Cardiac septum (tissue), 1 donor: ENCODE measurements around the gene BNIP1. TPM values are rescaled to one million over a fixed set of nuclear protein-coding genes. Genes with fewer than 3 reads are reported as not detected.

ENCODE experiments used
- DNase-seq: peaks from one replicate; pipeline ENCODE4 v3.0.0-alpha.2; 2020; ENCODE audit warnings: low spot score
- intact Hi-C: fragments of 100-400 bp; cut with DNase I; formaldehyde crosslinking; loops from one replicate; pipeline ENCODE4 v1.14.0; 2022
- total RNA-seq: library from RNA; stranded (reverse); fragmentation: NEBNext Ultra II Directional; extraction: Animal tissue kit (Norgen Biotek cat#: 25700); gene quantifications from one replicate; pipeline ENCODE4 v1.2.1, GENCODE V29; 2021
- donor health status: DM: no; HTN: no; CAD: no.

BNIP1 gene
- total RNA-seq, 1 donor from 2014 or later, result 11.1 TPM

- intact Hi-C loops, result no loop called here
- no peak for DNase-seq
These were observed 16.8 kb downstream of the BNIP1 start for GRCh38 chr5:173161148-173161547.

GRCh38 chr5:173163219-173163618, 18.9 kb downstream of the BNIP1 start:
- intact Hi-C loops, result no loop called here
- no peak for DNase-seq

- DNase-seq, result no peak
- intact Hi-C loops, result loop anchor here (1.0 to 5.0 kb wide), 2 partner anchors 62 to 117 kb away; no protein-coding TSS in a partner anchor
These were observed 21.1 kb downstream of the BNIP1 start for GRCh38 chr5:173165177-173166016.

- intact Hi-C loops, result no loop called here
These were observed 27.8 kb downstream of the BNIP1 start for GRCh38 chr5:173172166-173172565.

DNA sequence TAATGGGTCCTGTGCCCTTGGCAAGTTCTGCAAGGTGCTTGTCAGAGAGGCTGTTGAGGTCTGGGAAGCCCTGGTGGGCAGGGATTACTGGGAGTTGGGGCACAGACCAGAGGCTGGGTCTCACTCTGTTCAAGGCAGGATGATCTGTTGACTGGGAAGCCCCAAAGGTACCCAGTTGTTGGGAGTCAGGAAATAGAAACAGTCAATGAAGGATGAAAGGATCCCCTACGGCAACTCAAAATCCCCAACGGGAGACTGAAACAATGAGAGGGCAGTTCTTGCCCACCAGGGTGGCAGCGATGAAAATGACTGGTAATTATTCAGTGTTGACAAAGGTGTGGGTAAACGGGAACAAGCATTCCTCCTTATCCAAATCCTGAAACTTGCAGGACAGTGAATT, 31.2 kb downstream of the BNIP1 start:
- intact Hi-C loops, result no loop called here
- DNase-seq, result no peak

More at GRCh38 chr5:173172166-173172565, 27.8 kb downstream of the BNIP1 start:
- DNase-seq, result no peak

- DNase-seq, result no peak
- intact Hi-C loops, result no loop called here
These were observed 34.1 kb downstream of the BNIP1 start for GRCh38 chr5:173178369-173178910.

- intact Hi-C loops, result no loop called here
- no peak for DNase-seq
These were observed 36.0 kb downstream of the BNIP1 start for GRCh38 chr5:173180331-173180730.

DNA sequence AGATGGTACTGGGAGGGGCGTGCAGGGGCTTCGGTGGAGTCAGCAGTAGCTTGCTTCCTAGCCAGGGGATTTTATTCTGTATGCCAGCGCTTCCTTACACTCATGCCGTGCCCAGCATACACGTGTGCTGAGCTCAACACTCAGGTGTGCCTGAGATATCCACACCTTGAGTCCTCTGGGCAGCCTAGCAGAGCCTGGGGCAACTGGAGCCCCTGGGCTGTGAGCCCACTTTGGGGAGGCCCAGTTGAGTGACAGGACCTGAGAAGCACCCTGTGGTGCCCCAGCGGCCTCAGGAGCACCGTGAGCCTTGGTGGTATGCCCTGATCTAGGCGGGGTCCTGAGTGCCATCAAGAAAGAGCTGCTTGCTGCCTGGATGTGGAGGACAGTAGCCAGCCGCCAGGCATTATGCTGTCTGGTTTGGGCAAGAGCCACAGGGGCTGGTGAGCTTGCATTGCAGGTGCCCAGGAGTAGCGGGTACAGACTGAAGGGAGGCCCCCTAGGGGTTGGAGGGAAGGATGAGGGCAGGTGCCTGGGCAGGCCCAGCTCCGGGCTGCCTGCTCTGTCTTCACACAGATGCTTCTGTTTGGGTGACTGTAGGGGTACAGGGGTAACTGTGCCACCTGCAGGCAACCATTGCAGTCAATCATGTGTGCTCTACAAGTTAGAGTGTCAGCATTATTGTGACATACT, 42.9 kb downstream of the BNIP1 start:
- intact Hi-C loops, result no loop called here
- DNase-seq, result no peak

GRCh38 chr5:173188280-173188679, 43.9 kb downstream of the BNIP1 start:
- intact Hi-C loops, result no loop called here

GRCh38 chr5:173191015-173191414, 46.7 kb downstream of the BNIP1 start:
- DNase-seq, result no peak
- intact Hi-C loops, result no loop called here

More at GRCh38 chr5:173188280-173188679, 43.9 kb downstream of the BNIP1 start:
- no peak for DNase-seq

- intact Hi-C loops, result no loop called here
- DNase-seq, result no peak
These were observed 47.2 kb downstream of the BNIP1 start for GRCh38 chr5:173191561-173191960.

- DNase-seq, result no peak
- intact Hi-C loops, result no loop called here
These were observed 48.2 kb downstream of the BNIP1 start for GRCh38 chr5:173192561-173192960.

DNA sequence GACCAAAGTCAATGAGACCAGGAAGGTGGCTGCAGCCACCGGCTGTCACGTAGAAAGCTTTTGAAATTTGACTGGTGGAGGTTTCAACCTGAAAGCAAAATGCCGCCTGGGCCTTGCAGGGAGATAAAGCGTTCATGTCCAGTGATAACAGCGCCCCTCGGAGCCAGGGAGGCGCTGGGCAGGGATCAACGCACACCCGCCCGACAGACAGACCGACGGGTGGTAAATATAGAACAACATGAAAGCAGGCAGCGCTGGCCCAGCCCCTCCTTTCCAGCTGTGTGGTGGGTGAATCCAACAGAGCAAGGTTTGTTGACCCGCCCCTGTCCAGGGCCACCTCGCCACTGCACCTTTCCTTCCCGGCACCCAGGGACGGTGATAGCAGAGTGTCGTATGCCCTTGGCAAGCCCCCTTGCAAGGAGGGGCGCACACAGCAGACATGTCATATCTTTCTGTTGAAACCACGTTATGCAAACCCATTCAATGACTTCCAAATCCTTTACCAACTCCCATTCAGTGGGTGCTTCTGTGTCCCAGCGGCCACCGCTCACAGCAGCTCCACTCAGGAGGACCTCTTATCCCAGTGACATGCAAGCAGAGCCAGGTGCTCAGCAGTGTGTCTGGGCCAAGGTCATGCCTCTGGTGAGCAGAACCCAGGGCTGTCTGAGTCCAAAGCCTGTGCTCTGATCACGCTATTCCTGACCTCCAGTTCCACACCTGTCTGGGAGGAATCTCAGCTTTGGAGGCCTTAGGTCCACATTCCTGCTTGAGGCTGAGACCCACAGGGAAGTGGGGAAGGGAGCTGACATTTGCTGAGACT, 52.0 kb downstream of the BNIP1 start:
- peak; percentile 81 for DNase-seq
- intact Hi-C loops, result no loop called here

GRCh38 chr5:173197375-173197891, 53.1 kb downstream of the BNIP1 start:
- no peak for DNase-seq
- intact Hi-C loops, result no loop called here

GRCh38 chr5:173198049-173198448, 53.7 kb downstream of the BNIP1 start:
- intact Hi-C loops, result no loop called here
- no peak for DNase-seq

GRCh38 chr5:173200356-173200755, 56.0 kb downstream of the BNIP1 start:
- DNase-seq, result no peak
- intact Hi-C loops, result no loop called here

GRCh38 chr5:173201636-173202265, 57.4 kb downstream of the BNIP1 start:
- intact Hi-C loops, result no loop called here

DNA sequence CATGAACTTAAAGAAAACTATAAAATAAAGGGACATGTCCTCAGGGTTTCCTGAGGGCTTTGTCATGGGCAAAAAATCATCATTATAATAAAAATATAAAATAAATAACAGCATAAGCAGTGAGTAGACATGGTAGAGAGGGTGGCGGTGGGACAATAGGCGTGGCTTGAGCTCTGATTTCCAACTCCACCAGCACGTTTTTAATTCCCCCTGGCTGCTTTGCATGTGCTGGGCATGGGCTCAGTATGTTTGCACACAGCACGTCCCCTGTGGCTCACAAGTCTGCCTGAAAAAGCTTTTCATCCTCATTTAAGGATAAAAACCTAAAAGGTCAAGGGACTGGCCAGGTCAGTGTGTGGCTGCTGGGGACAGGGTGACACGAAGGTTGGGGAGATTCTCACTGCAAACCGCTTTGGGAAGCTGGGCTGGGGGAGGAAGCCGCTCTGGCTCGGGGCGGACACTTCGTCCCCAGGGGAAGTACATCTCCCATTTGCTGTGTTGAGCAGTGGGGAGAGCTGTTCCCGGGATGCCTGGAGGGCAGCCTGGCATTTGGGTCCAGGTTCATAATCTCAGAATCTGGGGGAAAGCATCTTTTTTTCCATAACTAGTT, 58.0 kb downstream of the BNIP1 start:
- DNase-seq, result no peak
- intact Hi-C loops, result no loop called here

More at GRCh38 chr5:173201636-173202265, 57.4 kb downstream of the BNIP1 start:
- DNase-seq, result no peak
